SK-N-SH treated with all-trans-retinoic acid at 6 μM for 48 hours (cell line): Measurements from ENCODE around the gene NOTCH3.

Source experiments
- ATAC-seq: fragments of 200-7000 bp; cut with Tn5 transposase; 3 replicates; pipeline ENCODE4 v1.9.1; 2020; ENCODE audit warnings: mild to moderate bottlenecking, moderate library complexity
- CREB5 ChIP-seq: fragments of 250-450 bp; sonication (Bioruptor Pico); IDR thresholded peaks from 2 replicates; pipeline ENCODE4 v1.5.1; 2020; ENCODE audit warnings: low read depth, mild to moderate bottlenecking, moderate library complexity
- CSDC2 ChIP-seq: fragments of 250-450 bp; sonication (Bioruptor Pico); IDR thresholded peaks from 2 replicates; pipeline ENCODE4 v1.5.0; 2020; ENCODE audit warnings: mild to moderate bottlenecking, moderate library complexity
- ESRRG ChIP-seq: fragments of 250-450 bp; sonication (Bioruptor Pico); IDR thresholded peaks from 2 replicates; pipeline ENCODE4 v1.6.1; 2021; ENCODE audit warnings: mild to moderate bottlenecking
- GLIS3 ChIP-seq: fragments of 250-450 bp; sonication (Bioruptor Pico); IDR thresholded peaks from 2 replicates; pipeline ENCODE4 v1.5.0; 2020; ENCODE audit warnings: mild to moderate bottlenecking, moderate library complexity
- ISL1 ChIP-seq: fragments of 250-450 bp; sonication (Bioruptor Pico); IDR thresholded peaks from 2 replicates; pipeline ENCODE4 v2.1.2; 2022; ENCODE audit warnings: mild to moderate bottlenecking, moderate library complexity
- PPARA ChIP-seq: fragments of 250-450 bp; sonication (Bioruptor Pico); IDR thresholded peaks from 2 replicates; pipeline ENCODE4 v1.5.0; 2020; ENCODE audit warnings: mild to moderate bottlenecking, borderline replicate concordance
- RARB ChIP-seq: fragments of 250-450 bp; sonication (Bioruptor Pico); IDR thresholded peaks from 2 replicates; pipeline ENCODE4 v1.8.0; 2021; ENCODE audit warnings: mild to moderate bottlenecking, moderate library complexity
- SNAI2 ChIP-seq: fragments of 250-450 bp; sonication (Bioruptor Pico); IDR thresholded peaks from 2 replicates; pipeline ENCODE4 v1.5.0; 2020; ENCODE audit warnings: mild to moderate bottlenecking, moderate library complexity
- TCF4 ChIP-seq: fragments of 250-450 bp; sonication (Bioruptor Pico); IDR thresholded peaks from 2 replicates; pipeline ENCODE4 v1.8.0; 2021; ENCODE audit warnings: mild to moderate bottlenecking, moderate library complexity, borderline replicate concordance
- ZC3H10 ChIP-seq: fragments of 250-450 bp; sonication (Bioruptor Pico); IDR thresholded peaks from 2 replicates; pipeline ENCODE4 v1.5.1; 2021; ENCODE audit warnings: mild to moderate bottlenecking, moderate library complexity
- ZFP3 ChIP-seq: fragments of 250-450 bp; sonication (Bioruptor Pico); IDR thresholded peaks from 2 replicates; pipeline ENCODE4 v1.5.0; 2020; ENCODE audit warnings: mild to moderate bottlenecking, moderate library complexity
- ZNF565 ChIP-seq: fragments of 450-650 bp; formaldehyde crosslinking; conservative IDR thresholded peaks from 2 replicates; pipeline ENCODE4 v1.5.0; 2020; ENCODE audit warnings: low read depth, mild to moderate bottlenecking, moderate library complexity
- TF ChIP-seq, protein P1 (sequence below): fragments of 250-450 bp; sonication (Bioruptor Pico); IDR thresholded peaks from 2 replicates; pipeline ENCODE4 v1.5.1; 2021; ENCODE audit warnings: mild to moderate bottlenecking, moderate library complexity
- TF ChIP-seq, protein P2 (sequence below): fragments of 250-450 bp; sonication (Bioruptor Pico); IDR thresholded peaks from 2 replicates; pipeline ENCODE4 v1.5.0; 2020; ENCODE audit warnings: mild to moderate bottlenecking, moderate library complexity
- TF ChIP-seq, protein P3 (sequence below): fragments of 250-450 bp; sonication (Bioruptor Pico); IDR thresholded peaks from 2 replicates; pipeline ENCODE4 v1.8.0; 2021; ENCODE audit warnings: low read depth, mild to moderate bottlenecking, moderate library complexity, borderline replicate concordance
- TF ChIP-seq, protein P4 (sequence below): fragments of 250-450 bp; sonication (Bioruptor Pico); IDR thresholded peaks from 2 replicates; pipeline ENCODE4 v1.8.0; 2020; ENCODE audit warnings: mild to moderate bottlenecking, moderate library complexity, borderline replicate concordance

Gene NOTCH3

DNA sequence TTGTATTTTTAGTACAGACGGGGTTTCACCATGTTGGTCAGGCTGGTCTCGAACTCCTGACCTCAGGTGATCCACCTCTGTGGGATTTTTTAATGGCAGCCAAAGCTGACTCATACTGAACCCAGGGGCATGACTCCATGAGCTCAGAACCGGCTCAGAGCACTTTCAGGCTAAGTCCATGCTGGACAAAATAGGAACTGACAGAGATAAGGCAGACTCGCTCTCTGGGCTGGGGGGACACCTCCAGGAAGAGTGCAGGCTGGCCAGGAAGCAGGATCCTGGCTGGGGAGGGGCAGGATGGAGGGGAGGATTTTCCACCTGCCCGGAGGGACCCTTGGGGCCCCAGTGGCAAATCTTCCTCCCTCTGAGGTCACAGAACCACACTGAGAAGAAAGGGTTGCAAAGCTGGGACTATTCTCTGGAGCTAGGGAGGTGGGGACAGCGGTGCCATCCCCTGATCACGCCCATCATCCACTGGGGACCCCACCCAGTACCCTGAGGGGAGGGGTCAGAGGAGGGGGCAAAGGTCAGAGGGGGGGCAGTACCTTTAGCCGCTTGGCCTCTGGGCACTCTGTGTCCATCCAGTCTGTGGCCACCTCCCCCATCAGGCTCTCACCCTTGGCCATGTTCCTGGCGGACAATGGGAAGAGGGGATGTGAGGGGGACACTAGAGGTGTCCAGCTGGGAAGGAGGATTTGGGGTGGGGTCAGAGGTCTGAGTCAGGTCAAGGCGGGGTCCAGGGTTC, 31.1 kb downstream of the NOTCH3 start:
- TF ChIP-seq, protein P1, sequence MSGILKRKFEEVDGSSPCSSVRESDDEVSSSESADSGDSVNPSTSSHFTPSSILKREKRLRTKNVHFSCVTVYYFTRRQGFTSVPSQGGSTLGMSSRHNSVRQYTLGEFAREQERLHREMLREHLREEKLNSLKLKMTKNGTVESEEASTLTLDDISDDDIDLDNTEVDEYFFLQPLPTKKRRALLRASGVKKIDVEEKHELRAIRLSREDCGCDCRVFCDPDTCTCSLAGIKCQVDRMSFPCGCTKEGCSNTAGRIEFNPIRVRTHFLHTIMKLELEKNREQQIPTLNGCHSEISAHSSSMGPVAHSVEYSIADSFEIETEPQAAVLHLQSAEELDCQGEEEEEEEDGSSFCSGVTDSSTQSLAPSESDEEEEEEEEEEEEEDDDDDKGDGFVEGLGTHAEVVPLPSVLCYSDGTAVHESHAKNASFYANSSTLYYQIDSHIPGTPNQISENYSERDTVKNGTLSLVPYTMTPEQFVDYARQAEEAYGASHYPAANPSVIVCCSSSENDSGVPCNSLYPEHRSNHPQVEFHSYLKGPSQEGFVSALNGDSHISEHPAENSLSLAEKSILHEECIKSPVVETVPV (CRISPR knock-in tag) = no peak
- TF ChIP-seq ESRRG (CRISPR knock-in tag) = no peak
- TF ChIP-seq PPARA = no peak
- no peak for TF ChIP-seq SNAI2 (CRISPR knock-in tag)
- no peak for TF ChIP-seq TCF4 (CRISPR knock-in tag)
- TF ChIP-seq CREB5 (CRISPR knock-in tag) = no peak
- TF ChIP-seq, protein P2, sequence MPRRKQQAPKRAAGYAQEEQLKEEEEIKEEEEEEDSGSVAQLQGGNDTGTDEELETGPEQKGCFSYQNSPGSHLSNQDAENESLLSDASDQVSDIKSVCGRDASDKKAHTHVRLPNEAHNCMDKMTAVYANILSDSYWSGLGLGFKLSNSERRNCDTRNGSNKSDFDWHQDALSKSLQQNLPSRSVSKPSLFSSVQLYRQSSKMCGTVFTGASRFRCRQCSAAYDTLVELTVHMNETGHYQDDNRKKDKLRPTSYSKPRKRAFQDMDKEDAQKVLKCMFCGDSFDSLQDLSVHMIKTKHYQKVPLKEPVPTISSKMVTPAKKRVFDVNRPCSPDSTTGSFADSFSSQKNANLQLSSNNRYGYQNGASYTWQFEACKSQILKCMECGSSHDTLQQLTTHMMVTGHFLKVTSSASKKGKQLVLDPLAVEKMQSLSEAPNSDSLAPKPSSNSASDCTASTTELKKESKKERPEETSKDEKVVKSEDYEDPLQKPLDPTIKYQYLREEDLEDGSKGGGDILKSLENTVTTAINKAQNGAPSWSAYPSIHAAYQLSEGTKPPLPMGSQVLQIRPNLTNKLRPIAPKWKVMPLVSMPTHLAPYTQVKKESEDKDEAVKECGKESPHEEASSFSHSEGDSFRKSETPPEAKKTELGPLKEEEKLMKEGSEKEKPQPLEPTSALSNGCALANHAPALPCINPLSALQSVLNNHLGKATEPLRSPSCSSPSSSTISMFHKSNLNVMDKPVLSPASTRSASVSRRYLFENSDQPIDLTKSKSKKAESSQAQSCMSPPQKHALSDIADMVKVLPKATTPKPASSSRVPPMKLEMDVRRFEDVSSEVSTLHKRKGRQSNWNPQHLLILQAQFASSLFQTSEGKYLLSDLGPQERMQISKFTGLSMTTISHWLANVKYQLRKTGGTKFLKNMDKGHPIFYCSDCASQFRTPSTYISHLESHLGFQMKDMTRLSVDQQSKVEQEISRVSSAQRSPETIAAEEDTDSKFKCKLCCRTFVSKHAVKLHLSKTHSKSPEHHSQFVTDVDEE (CRISPR knock-in tag) = no peak
- no peak for TF ChIP-seq ZC3H10 (CRISPR knock-in tag)
- TF ChIP-seq, all 23 proteins: peak for 0
- ATAC-seq = no peak

GRCh38 chr19:15166700-15167099, 34.1 kb downstream of the NOTCH3 start:
- ATAC-seq = no peak
- TF ChIP-seq CSDC2 (CRISPR knock-in tag) (no peak), ZFP3 (CRISPR knock-in tag) (no peak), ISL1 (CRISPR knock-in tag) (no peak), ZC3H10 (CRISPR knock-in tag) (no peak), SNAI2 (CRISPR knock-in tag) (no peak), RARB (CRISPR knock-in tag) (no peak), GLIS3 (no peak), PPARA (no peak), ZNF565 (CRISPR knock-in tag) (no peak), ESRRG (CRISPR knock-in tag) (no peak)
- TF ChIP-seq, protein P3, sequence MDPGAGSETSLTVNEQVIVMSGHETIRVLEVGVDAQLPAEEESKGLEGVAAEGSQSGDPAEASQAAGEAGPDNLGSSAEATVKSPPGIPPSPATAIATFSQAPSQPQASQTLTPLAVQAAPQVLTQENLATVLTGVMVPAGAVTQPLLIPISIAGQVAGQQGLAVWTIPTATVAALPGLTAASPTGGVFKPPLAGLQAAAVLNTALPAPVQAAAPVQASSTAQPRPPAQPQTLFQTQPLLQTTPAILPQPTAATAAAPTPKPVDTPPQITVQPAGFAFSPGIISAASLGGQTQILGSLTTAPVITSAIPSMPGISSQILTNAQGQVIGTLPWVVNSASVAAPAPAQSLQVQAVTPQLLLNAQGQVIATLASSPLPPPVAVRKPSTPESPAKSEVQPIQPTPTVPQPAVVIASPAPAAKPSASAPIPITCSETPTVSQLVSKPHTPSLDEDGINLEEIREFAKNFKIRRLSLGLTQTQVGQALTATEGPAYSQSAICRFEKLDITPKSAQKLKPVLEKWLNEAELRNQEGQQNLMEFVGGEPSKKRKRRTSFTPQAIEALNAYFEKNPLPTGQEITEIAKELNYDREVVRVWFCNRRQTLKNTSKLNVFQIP (CRISPR knock-in tag) = no peak
- TF ChIP-seq, protein P2 (CRISPR knock-in tag) = no peak
- TF ChIP-seq, protein P4, sequence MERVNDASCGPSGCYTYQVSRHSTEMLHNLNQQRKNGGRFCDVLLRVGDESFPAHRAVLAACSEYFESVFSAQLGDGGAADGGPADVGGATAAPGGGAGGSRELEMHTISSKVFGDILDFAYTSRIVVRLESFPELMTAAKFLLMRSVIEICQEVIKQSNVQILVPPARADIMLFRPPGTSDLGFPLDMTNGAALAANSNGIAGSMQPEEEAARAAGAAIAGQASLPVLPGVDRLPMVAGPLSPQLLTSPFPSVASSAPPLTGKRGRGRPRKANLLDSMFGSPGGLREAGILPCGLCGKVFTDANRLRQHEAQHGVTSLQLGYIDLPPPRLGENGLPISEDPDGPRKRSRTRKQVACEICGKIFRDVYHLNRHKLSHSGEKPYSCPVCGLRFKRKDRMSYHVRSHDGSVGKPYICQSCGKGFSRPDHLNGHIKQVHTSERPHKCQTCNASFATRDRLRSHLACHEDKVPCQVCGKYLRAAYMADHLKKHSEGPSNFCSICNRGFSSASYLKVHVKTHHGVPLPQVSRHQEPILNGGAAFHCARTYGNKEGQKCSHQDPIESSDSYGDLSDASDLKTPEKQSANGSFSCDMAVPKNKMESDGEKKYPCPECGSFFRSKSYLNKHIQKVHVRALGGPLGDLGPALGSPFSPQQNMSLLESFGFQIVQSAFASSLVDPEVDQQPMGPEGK (CRISPR knock-in tag) = no peak
